HepG2 (cell line): ENCODE measurements around the gene CTRB2. TPM values are rescaled to one million over a fixed set of nuclear protein-coding genes. Genes with fewer than 3 reads are reported as not detected.

Experiments used
- DRAP1 ChIP-seq: IDR thresholded peaks from 2 replicates; pipeline ENCODE4 v1.6.1; 2016; ENCODE audit warnings: missing genetic modification reagents, missing compliant biosample characterization
- FOXC1 ChIP-seq: sonication (generic); formaldehyde crosslinking; IDR thresholded peaks from 2 replicates; pipeline ENCODE4 v1.8.0; 2022; ENCODE audit warnings: mild to moderate bottlenecking, missing genetic modification reagents, borderline replicate concordance
- FUBP1 ChIP-seq: sonication (generic); formaldehyde crosslinking; IDR thresholded peaks from 2 replicates; pipeline ENCODE4 v1.5.1; 2020; ENCODE audit warnings: missing genetic modification reagents, mild to moderate bottlenecking, borderline replicate concordance
- HNRNPUL1 ChIP-seq: fragments of 200-400 bp; formaldehyde crosslinking; IDR thresholded peaks from 2 replicates; pipeline ENCODE4 v1.6.1; 2017; ENCODE audit warnings: low read depth, mild to moderate bottlenecking, low read length, moderate library complexity
- KLF15 ChIP-seq: sonication (generic); formaldehyde crosslinking; IDR thresholded peaks from 2 replicates; pipeline ENCODE4 v1.8.1; 2023; ENCODE audit warnings: borderline replicate concordance, mild to moderate bottlenecking, inconsistent platforms, missing genetic modification reagents, mixed read lengths
- MTA1 ChIP-seq: sonication (generic); formaldehyde crosslinking; IDR thresholded peaks from 2 replicates; pipeline ENCODE4 v1.4.0; 2020; ENCODE audit warnings: missing genetic modification reagents, mild to moderate bottlenecking, borderline replicate concordance
- NFIB ChIP-seq: sonication (generic); formaldehyde crosslinking; IDR thresholded peaks from 2 replicates; pipeline ENCODE4 v1.9.0; 2021; ENCODE audit warnings: missing genetic modification reagents, mild to moderate bottlenecking, borderline replicate concordance
- POLR2AphosphoS2 ChIP-seq: IDR thresholded peaks from 2 replicates; pipeline ENCODE4 v1.6.1; 2011; ENCODE audit warnings: low read depth, low read length, improper control_type of control experiment
- RBFOX2 ChIP-seq: fragments of 200-400 bp; formaldehyde crosslinking; IDR thresholded peaks from 2 replicates; pipeline ENCODE4 v1.6.1; 2017; ENCODE audit warnings: low read depth, mild to moderate bottlenecking, low read length
- RXRA ChIP-seq: sonication (generic); formaldehyde crosslinking; IDR thresholded peaks from 2 replicates; pipeline ENCODE4 v1.5.1; 2020; ENCODE audit warnings: missing genetic modification reagents
- SRSF1 ChIP-seq: fragments of 200-400 bp; formaldehyde crosslinking; optimal IDR thresholded peaks from 2 replicates; pipeline ENCODE3; 2017; ENCODE audit warnings: mild to moderate bottlenecking, low read depth, low read length, moderate library complexity
- THAP11 ChIP-seq: IDR thresholded peaks from 2 replicates; pipeline ENCODE4 v1.6.1; 2016; ENCODE audit warnings: missing biosample characterization, missing genetic modification reagents
- ZBTB2 ChIP-seq: sonication (generic); formaldehyde crosslinking; IDR thresholded peaks from 2 replicates; pipeline ENCODE4 v1.8.0; 2022; ENCODE audit warnings: low read depth, missing genetic modification reagents
- ZHX2 ChIP-seq, 2 experiments: sonication (generic) in 1 of 2; formaldehyde crosslinking in 1 of 2; IDR thresholded peaks; 2 replicates each; pipeline versions ENCODE4 v1.6.1 to v1.9.0; 2014 to 2022; ENCODE audit warnings: antibody characterized with exemption in 1 of 2, borderline replicate concordance in 1 of 2, inconsistent platforms in 1 of 2, low read depth in 1 of 2, missing genetic modification reagents in 1 of 2
- ZNF543 ChIP-seq: sonication (generic); formaldehyde crosslinking; IDR thresholded peaks from 2 replicates; pipeline ENCODE4 v1.4.0; 2020; ENCODE audit warnings: mild to moderate bottlenecking, missing genetic modification reagents
- ZNF552 ChIP-seq: sonication (generic); formaldehyde crosslinking; IDR thresholded peaks from 2 replicates; pipeline ENCODE4 v1.9.0; 2022; ENCODE audit warnings: missing genetic modification reagents, mild to moderate bottlenecking, borderline replicate concordance
- ZNF564 ChIP-seq: sonication (generic); formaldehyde crosslinking; IDR thresholded peaks from 2 replicates; pipeline ENCODE4 v1.8.1; 2023; ENCODE audit warnings: mild to moderate bottlenecking, missing genetic modification reagents
- ZNF569 ChIP-seq: sonication (generic); formaldehyde crosslinking; IDR thresholded peaks from 2 replicates; pipeline ENCODE4 v1.5.0; 2020; ENCODE audit warnings: mild to moderate bottlenecking, missing genetic modification reagents, moderate library complexity, borderline replicate concordance
- polyA plus RNA-seq, 8 experiments: library from polyadenylated mRNA; depleted of rRNA in 3 of 8; stranded (reverse) in 7 of 8; unstranded in 1 of 8; fragments of >200 nt; fragmentation: Illumina TruSeq in 4 of 8; extraction: Trizol in 4 of 8; gene quantifications; 2 replicates each; pipeline versions ENCODE4 v1.2.1 to v1.2.3, GENCODE V29; 2011 to 2016; ENCODE audit warnings: low read depth in 4 of 8, missing spikeins in 1 of 8, mixed read lengths in 1 of 8; ENCODE audit not compliant: insufficient read depth in 1 of 8
- total RNA-seq, 5 experiments: library from RNA; depleted of rRNA; stranded (reverse); fragments of >200 nt; fragmentation: Illumina TruSeq; extraction: Trizol; gene quantifications; 2 replicates each; pipeline ENCODE4 v1.2.3, GENCODE V29; 2016; ENCODE audit warnings: low read depth in 1 of 5

CTRB2 gene
- total and polyA plus RNA-seq, 2 of the 13 experiments (the other 11 are each of a cell fraction or from before 2014, with no cell fraction given): 0.13 TPM; not detected in 1

GRCh38 chr16:75238132-75238852 is 31.3 kb upstream of the CTRB2 start (continued):
- TF ChIP-seq ZBTB2 (CRISPR knock-in tag) (no peak), SRSF1 (peak; percentile 87), RBFOX2 (peak; percentile 83), ZNF543 (CRISPR knock-in tag) (peak; percentile 93), DRAP1 (CRISPR knock-in tag) (no peak), THAP11 (no peak), POLR2AphosphoS2 (no peak), FUBP1 (CRISPR knock-in tag) (no peak), NFIB (CRISPR knock-in tag) (no peak), KLF15 (CRISPR knock-in tag) (no peak), ZHX2 (IDR thresholded peaks at IDR 0.05; ENCODE audit: low read depth) (no peak), ZHX2 (CRISPR knock-in tag; IDR thresholded peaks at IDR 0.05; ENCODE audit: borderline replicate concordance) (no peak), FOXC1 (no peak), RXRA (peak; percentile 91), ZNF569 (CRISPR knock-in tag) (no peak), ZNF552 (CRISPR knock-in tag) (peak; percentile 47; the same call in 1 of the 2 replicates), MTA1 (CRISPR knock-in tag) (peak; percentile 48; the same call in 1 of the 2 replicates), ZNF564 (peak; percentile 85; the same call in 1 of the 2 replicates), HNRNPUL1 (no peak)
